GM19043 (cell line): ENCODE measurements around the gene LRRC4.

Experiments
- ATAC-seq: cut with Tn5 transposase; IDR thresholded peaks from one replicate; pipeline ENCODE4 v1.9.1; 2021; ENCODE audit warnings: low read depth; ENCODE audit not compliant: unreplicated experiment

The LRRC4 gene

DNA sequence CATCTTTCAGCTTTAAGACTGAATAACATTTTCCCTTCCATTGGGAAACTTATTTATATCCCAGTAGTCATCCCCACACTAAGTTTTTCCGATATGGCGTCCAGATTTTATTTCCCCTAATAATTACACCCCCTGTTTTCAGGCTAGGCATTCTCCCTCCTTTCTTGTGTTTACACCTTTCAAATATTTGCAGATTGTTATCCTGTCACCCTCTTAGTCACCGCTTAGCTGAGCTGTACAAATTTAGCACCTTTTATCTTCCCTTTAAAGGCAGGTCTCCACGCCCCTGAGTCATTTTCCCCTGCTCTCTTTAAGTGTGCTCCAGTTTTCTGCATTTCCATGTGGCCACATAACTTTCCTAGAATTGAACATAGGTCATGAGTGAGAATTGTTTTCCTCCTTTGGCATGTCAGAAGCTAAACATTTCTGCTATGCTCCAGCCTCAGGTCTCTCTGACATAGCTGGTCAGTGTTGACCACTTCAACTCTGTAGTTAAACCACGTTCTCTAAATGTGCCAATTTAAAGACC lies 47.4 kb downstream of the LRRC4 start:
- ATAC-seq: no peak

DNA sequence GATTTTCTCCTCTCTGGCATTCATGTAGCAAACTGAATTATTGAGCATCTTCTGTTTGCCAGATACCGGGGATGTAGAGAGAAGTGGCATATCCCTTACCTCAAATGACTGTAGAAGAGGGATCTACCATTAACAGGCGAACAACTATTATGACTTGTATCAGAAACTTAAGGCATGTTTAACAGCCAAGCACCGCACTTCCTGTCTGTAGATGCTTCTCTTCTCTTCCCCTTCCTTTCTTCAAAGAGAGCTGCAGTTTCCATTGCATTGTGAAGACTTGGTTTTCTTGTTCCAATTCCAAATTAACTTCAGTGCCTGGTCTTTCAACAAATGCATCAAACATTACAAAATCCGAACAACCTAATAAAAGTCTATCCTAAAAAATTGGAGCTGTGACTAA lies 49.3 kb downstream of the LRRC4 start:
- ATAC-seq: no peak

DNA sequence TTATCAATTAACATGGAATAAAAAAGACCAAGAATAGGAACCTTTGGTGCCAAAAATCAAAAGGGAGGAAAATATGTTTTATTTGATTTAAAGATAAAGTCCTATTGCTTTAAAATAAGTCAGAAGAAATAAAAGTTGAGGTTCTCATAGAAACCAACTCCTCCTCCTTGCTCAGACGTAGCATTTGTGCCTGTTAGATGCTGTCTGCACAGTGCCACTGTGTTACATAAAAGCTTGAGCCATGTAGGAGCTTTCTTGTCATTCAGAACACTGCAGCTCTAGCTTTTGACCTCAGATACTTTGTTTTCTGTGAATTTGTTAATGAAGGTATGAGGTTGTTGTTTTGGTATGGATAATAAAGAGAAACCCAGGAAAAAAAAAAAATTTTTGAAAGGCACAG lies 50.3 kb downstream of the LRRC4 start:
- no peak for ATAC-seq

DNA sequence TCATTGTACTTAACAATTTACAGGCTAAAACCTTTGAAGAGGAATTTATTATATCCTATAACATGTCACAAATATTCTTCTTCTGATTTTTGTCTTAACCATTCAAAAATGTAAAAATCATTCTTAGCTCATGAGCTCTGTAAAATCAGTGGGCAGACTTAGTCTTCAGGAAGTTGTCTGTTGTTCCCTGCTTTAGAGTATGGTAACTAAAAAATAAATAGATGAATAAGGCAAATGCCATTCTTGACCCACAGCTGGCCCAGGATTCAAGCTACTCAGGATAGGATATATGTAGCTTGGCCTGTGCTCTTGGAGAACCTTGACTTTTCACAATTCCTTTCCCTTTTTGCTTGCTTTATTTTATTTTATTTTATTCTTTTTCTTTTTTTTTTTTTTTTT lies 51.5 kb downstream of the LRRC4 start:
- no peak for ATAC-seq

DNA sequence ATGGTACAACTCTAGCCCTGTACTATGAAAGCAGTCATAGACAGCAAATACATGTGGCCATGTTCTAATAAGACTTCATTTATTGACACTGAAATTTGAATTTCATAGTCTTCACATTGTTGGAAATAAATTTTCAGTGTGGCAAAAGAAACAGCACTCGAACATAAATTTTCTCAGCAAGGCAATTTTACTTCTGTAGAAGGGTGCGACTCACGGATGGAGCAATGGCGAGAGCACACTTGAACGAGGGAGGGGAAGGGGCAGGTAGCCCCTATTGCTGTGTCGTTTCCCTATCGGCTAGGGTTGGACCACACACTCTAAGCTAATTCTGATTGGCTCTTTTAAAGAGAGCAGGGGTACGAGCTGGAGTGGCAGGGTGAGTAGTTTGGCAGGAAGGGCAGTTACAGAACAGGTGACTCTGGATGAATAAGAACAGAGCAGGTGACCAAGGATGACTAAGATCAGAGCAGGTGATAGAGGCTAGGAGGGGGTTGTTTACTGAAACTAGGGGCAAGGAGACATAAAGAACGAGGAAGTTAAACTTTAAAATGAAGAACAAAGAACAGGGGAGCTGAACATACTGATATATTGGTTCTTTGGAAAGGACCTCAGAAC lies 52.0 kb downstream of the LRRC4 start:
- no peak for ATAC-seq

DNA sequence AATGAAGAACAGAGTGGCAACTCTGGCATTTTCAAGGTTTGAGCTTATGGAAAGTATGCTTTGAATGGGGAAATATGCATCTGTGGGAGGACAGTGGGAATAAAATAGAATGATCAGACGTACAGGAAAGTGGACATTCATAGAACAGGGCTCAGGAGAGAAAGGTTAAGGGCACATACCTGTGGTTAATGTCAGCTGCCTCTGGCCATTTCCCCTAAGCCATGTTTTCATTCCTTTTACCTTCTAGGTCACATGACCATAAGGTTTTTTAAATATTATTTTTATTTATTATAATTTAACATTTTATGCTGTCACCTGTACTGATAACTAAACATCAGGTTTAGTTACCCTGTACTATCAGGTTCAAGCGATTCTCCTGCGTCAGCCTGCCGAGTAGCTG lies 52.8 kb downstream of the LRRC4 start:
- ATAC-seq: no peak
